Measurements from ENCODE around the gene ATAT1. TPM values are rescaled to one million over a fixed set of nuclear protein-coding genes. Genes with fewer than 3 reads are reported as not detected.
A peak's percentile ranks its signal among the peaks of the same experiment; 100 is the strongest.

Gene ATAT1
- total and polyA plus RNA-seq, 9 of the 15 experiments (the other 6 are each of a cell fraction or from before 2014, with no cell fraction given), result 0.65 to 5.8 (median 1.6) TPM

- TF ChIP-seq ARNT (IDR thresholded peaks at IDR 0.05) (no peak), ATF4 (CRISPR knock-in tag; IDR thresholded peaks at IDR 0.05) (no peak), KDM2B (CRISPR knock-in tag; IDR thresholded peaks at IDR 0.05) (no peak), SRSF7 (optimal IDR thresholded peaks at IDR 0.05; ENCODE audit: low read depth, low read length) (no peak), SMARCE1 (IDR thresholded peaks at IDR 0.05) (no peak), HOXB6 (CRISPR knock-in tag; IDR thresholded peaks at IDR 0.05; ENCODE audit: borderline replicate concordance) (no peak), GABPA (tag; conservative IDR thresholded peaks at IDR 0.05; ENCODE audit: low read depth) (peak; percentile 83), ZNF655 (CRISPR knock-in tag; IDR thresholded peaks at IDR 0.05) (no peak), MTF1 (CRISPR knock-in tag; IDR thresholded peaks at IDR 0.05; ENCODE audit: borderline replicate concordance) (no peak), JUN (IDR thresholded peaks at IDR 0.05; ENCODE audit: borderline replicate concordance, low read depth, low read length) (no peak), JUN (CRISPR knock-in tag; IDR thresholded peaks at IDR 0.05; ENCODE audit: borderline replicate concordance) (no peak), CUX1 (CRISPR knock-in tag; IDR thresholded peaks at IDR 0.05) (no peak), DNMT1 (IDR thresholded peaks at IDR 0.05) (no peak), HNRNPL (IDR thresholded peaks at IDR 0.05; ENCODE audit: low read depth, low read length) (no peak), ZNF224 (CRISPR knock-in tag; IDR thresholded peaks at IDR 0.05) (no peak), DACH1 (IDR thresholded peaks at IDR 0.05; ENCODE audit: partially characterized antibody) (no peak), ATF2 (CRISPR knock-in tag; IDR thresholded peaks at IDR 0.05) (no peak), ZBTB7A (IDR thresholded peaks at IDR 0.05; ENCODE audit: borderline replicate concordance, control insufficient read depth, low read depth, low read length) (no peak; the same call in 1 of the 2 replicates)
Observed at GRCh38 chr6:30626484-30627366, at the start of gene ATAT1 (continued).

Measured in K562 (cell line).